ENCODE data around the gene DISC1. TPM values are rescaled to one million over a fixed set of nuclear protein-coding genes. Genes with fewer than 3 reads are reported as not detected.
"Not testable (repeated sequence)": the region's sequence is repeated elsewhere in the genome, so short reads cannot be mapped to it uniquely, and the experiment has no call there.

Gene DISC1
- total and polyA plus RNA-seq, 7 donors = 1.2 to 14.1 (median 5.8) TPM

DNA sequence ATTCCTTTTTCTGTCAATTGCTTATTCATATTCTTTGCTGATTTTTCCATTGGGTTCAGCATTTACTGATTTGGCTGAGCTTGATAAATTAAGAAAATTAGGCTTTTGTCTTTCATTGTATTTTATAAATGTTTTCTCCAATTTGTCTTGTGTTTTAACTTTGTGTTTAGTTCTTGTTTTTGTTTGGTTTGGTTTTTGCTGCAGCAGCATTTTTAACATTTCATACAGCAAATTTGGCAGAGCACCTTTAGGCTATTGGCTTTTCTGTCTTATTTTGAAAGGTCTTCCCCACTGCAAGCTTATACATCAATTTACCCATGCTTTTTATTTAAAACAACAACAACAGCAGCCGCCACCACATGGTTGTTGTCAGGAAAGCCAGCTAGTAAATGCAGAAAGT, 33.8 kb upstream of the DISC1 start:
- Histone ChIP-seq H3K4me1 (peaks cover 0 to 16% (median 12%) of the 10 kb centered on the region in 4 donors), H3K4me3 (no peak overlapping the region), H3K27ac (no peak overlapping the region), H3K36me3 (no peaks in the 10 kb centered on the region), H3K27me3 (no peaks in the 10 kb centered on the region), H3K9me3 (no peaks in the 10 kb centered on the region)
- TF ChIP-seq EP300 (IDR thresholded peaks at IDR 0.05) (no peak), POLR2A (IDR thresholded peaks at IDR 0.05) (no peak), POLR2AphosphoS5 (IDR thresholded peaks at IDR 0.05) (no peak)
- TF ChIP-seq, protein P1, sequence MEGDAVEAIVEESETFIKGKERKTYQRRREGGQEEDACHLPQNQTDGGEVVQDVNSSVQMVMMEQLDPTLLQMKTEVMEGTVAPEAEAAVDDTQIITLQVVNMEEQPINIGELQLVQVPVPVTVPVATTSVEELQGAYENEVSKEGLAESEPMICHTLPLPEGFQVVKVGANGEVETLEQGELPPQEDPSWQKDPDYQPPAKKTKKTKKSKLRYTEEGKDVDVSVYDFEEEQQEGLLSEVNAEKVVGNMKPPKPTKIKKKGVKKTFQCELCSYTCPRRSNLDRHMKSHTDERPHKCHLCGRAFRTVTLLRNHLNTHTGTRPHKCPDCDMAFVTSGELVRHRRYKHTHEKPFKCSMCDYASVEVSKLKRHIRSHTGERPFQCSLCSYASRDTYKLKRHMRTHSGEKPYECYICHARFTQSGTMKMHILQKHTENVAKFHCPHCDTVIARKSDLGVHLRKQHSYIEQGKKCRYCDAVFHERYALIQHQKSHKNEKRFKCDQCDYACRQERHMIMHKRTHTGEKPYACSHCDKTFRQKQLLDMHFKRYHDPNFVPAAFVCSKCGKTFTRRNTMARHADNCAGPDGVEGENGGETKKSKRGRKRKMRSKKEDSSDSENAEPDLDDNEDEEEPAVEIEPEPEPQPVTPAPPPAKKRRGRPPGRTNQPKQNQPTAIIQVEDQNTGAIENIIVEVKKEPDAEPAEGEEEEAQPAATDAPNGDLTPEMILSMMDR (IDR thresholded peaks at IDR 0.05) = no peak
- no peak for DNase-seq
- intact Hi-C loops (cut with DNase I) = loop anchor here (5.0 kb wide), 2 partner anchors 171 to 351 kb away; partner anchors contain the start of genes EGLN1 and GNPAT
- WGBS, 2 donors = 64 to 91% methylated on average over 1 of the region's 1 CpG

DNA sequence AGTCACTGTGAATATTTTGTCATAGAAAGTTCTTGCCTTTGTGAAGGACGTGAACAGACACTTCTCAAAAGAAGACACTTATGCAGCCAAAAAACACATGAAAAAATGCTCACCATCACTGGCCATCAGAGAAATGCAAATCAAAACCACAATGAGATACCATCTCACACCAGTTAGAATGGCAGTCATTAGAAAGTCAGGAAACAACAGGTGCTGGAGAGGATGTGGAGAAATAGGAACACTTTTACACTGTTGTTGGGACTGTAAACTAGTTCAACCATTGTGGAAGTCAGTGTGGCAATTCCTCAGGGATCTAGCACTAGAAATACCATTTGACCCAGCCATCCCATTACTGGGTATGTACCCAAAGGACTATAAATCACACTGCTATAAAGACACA, 33.3 kb upstream of the DISC1 start:
- not testable (repeated sequence) for H3K27me3 ChIP-seq, H3K4me3 ChIP-seq, H3K27ac ChIP-seq, H3K9me3 ChIP-seq, DNase-seq, H3K36me3 ChIP-seq
- intact Hi-C loops (cut with DNase I) = loop anchor here (5.0 kb wide), 2 partner anchors 171 to 351 kb away; partner anchors contain the start of genes EGLN1 and GNPAT
- WGBS, 2 donors = 92 to 93% methylated on average over 1 of the region's 1 CpG
- H3K4me1 ChIP-seq = peaks cover 0 to 12% (median 8%) of the 10 kb centered on the region in 4 donors

DNA sequence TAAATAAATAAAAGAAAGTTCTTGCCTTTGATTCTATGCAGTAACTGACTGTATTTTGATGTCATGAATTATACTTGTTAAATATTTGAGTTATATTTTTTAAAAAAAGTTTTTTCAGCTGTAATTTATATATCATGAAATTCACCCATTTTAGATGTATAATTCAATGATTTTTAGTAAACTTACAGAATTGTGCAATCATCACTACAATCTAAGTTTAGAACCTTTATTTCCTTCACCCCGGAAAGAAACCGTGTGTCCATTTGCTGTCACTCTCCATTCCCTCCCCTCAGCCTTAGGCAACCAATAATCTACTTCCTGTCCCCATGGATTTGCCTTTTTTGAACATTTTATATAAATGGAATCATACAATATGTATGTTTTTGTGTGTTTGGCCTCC, 32.5 kb upstream of the DISC1 start:
- intact Hi-C loops (cut with DNase I) = loop anchor here (5.0 kb wide), 2 partner anchors 172 to 352 kb away; partner anchors contain the start of genes EGLN1 and GNPAT
- WGBS, 2 donors = 68 to 71% methylated on average over 2 of the region's 2 CpGs

DNA sequence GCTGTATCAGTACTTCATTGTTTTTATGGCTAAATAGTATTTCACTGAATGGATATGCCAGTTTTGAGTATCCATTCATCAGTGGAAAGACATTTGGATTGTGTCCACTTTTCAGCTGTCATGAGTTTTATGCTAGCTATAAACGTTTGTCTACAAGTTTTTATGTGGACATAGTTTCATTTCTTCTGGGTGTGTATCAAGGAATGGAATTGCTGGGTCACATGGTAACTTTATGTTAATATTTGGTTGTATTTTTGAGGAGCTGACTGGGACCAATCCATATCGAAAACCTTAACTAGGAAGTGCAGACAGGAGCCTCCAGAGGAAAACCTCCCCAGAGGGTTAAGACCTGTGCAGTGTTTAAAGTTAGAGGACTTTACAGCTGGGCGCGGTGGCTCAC, 31.8 kb upstream of the DISC1 start:
- Histone ChIP-seq H3K4me3 (no peak overlapping the region), H3K4me1 (peaks cover 0 to 13% (median 9%) of the 10 kb centered on the region in 4 donors), H3K27me3 (no peaks in the 10 kb centered on the region), H3K27ac (no peak overlapping the region), H3K9me3 (no peaks in the 10 kb centered on the region), H3K36me3 (no peaks in the 10 kb centered on the region)
- intact Hi-C loops (cut with DNase I) = loop anchor here (5.0 kb wide), 2 partner anchors 172 to 352 kb away; partner anchors contain the start of genes EGLN1 and GNPAT
- TF ChIP-seq POLR2AphosphoS5 (IDR thresholded peaks at IDR 0.05) (no peak), POLR2A (IDR thresholded peaks at IDR 0.05) (no peak), EP300 (IDR thresholded peaks at IDR 0.05) (no peak)
- TF ChIP-seq, protein P1 (IDR thresholded peaks at IDR 0.05) = no peak
- 35 to 76% methylated on average over 4 of the region's 4 CpGs for WGBS, 2 donors
- no peak for DNase-seq

More for the DNA sequence above, 32.5 kb upstream of the DISC1 start:
- Histone ChIP-seq H3K27me3 (no peaks in the 10 kb centered on the region), H3K4me1 (peaks cover 0 to 11% (median 7%) of the 10 kb centered on the region in 4 donors), H3K36me3 (no peaks in the 10 kb centered on the region), H3K4me3 (no peak overlapping the region), H3K9me3 (no peaks in the 10 kb centered on the region), H3K27ac (no peak overlapping the region)
- DNase-seq = no peak
- TF ChIP-seq, protein P1 (IDR thresholded peaks at IDR 0.05) = no peak
- TF ChIP-seq POLR2A (IDR thresholded peaks at IDR 0.05) (no peak), EP300 (IDR thresholded peaks at IDR 0.05) (no peak), POLR2AphosphoS5 (IDR thresholded peaks at IDR 0.05) (no peak)

DNA sequence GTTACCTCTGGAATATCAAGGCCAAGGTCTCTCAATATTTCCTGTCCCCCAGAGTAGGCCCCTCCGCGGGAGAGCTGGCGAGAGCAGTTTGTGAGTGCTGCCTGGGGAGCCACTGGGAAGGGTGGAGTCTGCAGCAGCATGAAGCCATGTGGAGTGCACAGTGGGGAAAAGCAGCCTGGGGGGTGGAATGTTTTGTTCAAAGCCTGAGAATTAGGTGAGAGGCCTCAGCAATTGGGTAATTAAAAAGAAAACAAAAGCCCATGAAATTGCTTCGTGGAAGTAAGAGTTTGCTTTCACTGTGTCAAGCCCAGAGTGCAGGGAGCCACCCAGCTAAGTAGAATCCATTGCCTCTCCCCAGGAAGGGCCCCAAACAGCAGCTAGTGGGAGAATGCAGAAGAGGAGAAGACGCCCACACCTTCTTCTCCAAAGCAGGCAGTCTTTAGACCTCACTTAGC, 30.2 kb upstream of the DISC1 start:
- no peak for DNase-seq
- intact Hi-C loops (cut with DNase I) = no loop called here
- no peak overlapping the region for H3K4me3 ChIP-seq
- H3K36me3 ChIP-seq = no peaks in the 10 kb centered on the region
- H3K9me3 ChIP-seq = no peaks in the 10 kb centered on the region
- no peaks in the 10 kb centered on the region for H3K27me3 ChIP-seq
- no peak overlapping the region for H3K27ac ChIP-seq
- peaks cover 0 to 18% (median 17%) of the 10 kb centered on the region in 4 donors for H3K4me1 ChIP-seq
- WGBS, 2 donors = 55 to 61% methylated on average over 5 of the region's 5 CpGs
- TF ChIP-seq POLR2AphosphoS5 (IDR thresholded peaks at IDR 0.05) = no peak
- no peak for TF ChIP-seq POLR2A (IDR thresholded peaks at IDR 0.05)
- TF ChIP-seq EP300 (IDR thresholded peaks at IDR 0.05) = no peak
- TF ChIP-seq, protein P1 (IDR thresholded peaks at IDR 0.05) = no peak
